ENCODE results near the gene RPTOR.
"Not testable (repeated sequence)": the region's sequence is repeated elsewhere in the genome, so short reads cannot be mapped to it uniquely, and the experiment has no call there.

RPTOR gene

GRCh38 chr17:80871341-80871740, 326.7 kb downstream of the RPTOR start:
- peak; percentile 27 for DNase-seq

GRCh38 chr17:80872001-80872500, 327.4 kb downstream of the RPTOR start:
- DNase-seq = no peak

GRCh38 chr17:80872501-80873306, 328.1 kb downstream of the RPTOR start:
- DNase-seq = no peak

- DNase-seq = peak; percentile 86
Observed at GRCh38 chr17:80873307-80873951, 328.8 kb downstream of the RPTOR start.

GRCh38 chr17:80874866-80875445, 330.3 kb downstream of the RPTOR start:
- DNase-seq = no peak

- DNase-seq = not testable (repeated sequence)
Observed at GRCh38 chr17:80875480-80875995, 330.9 kb downstream of the RPTOR start.

- DNase-seq = not testable (repeated sequence)
Observed at GRCh38 chr17:80876456-80876949, 331.9 kb downstream of the RPTOR start.

GRCh38 chr17:80876950-80877728, 332.5 kb downstream of the RPTOR start:
- DNase-seq = no peak

- no peak for DNase-seq
Observed at GRCh38 chr17:80877729-80878303, 333.2 kb downstream of the RPTOR start.

GRCh38 chr17:80878876-80879722, 334.5 kb downstream of the RPTOR start:
- no peak for DNase-seq

- DNase-seq = no peak
Observed at GRCh38 chr17:80879723-80880647, 335.3 kb downstream of the RPTOR start.

- no peak for DNase-seq
Observed at GRCh38 chr17:80880648-80880985, 336.0 kb downstream of the RPTOR start.

GRCh38 chr17:80881306-80881705, 336.7 kb downstream of the RPTOR start:
- DNase-seq = no peak

GRCh38 chr17:80882323-80882722, 337.7 kb downstream of the RPTOR start:
- no peak for DNase-seq

GRCh38 chr17:80882926-80883685, 338.5 kb downstream of the RPTOR start:
- DNase-seq = no peak

- no peak for DNase-seq
Observed at GRCh38 chr17:80883831-80884735, 339.4 kb downstream of the RPTOR start.

GRCh38 chr17:80884811-80885210, 340.2 kb downstream of the RPTOR start:
- DNase-seq = no peak
